H9 (cell line): ENCODE data around the gene ARHGEF7. TPM values are rescaled to one million over a fixed set of nuclear protein-coding genes. Genes with fewer than 3 reads are reported as not detected.

Experiments used
- DNase-seq: peaks from one replicate; pipeline ENCODE4 v3.0.0-alpha.2; 2017
- H2AFZ ChIP-seq: one replicate; pipeline ENCODE4 v1.6.1; 2013; ENCODE audit warnings: mild to moderate bottlenecking, low read length, control low read depth, moderate library complexity
- H2AK5ac ChIP-seq: 2 replicates; pipeline ENCODE4 v1.6.1; 2013; ENCODE audit warnings: low read length, control low read depth, mixed read lengths; ENCODE audit not compliant: insufficient read length
- H2BK120ac ChIP-seq: one replicate; pipeline ENCODE4 v1.6.1; 2013; ENCODE audit warnings: low read depth, mild to moderate bottlenecking, low read length, control low read depth, inconsistent platforms; ENCODE audit not compliant: poor library complexity, severe bottlenecking
- H2BK12ac ChIP-seq: 2 replicates; pipeline ENCODE4 v1.6.1; 2013; ENCODE audit warnings: low read length, control low read depth, mixed read lengths, low read depth; ENCODE audit not compliant: insufficient read length
- H2BK15ac ChIP-seq: 2 replicates; pipeline ENCODE4 v1.6.1; 2013; ENCODE audit warnings: low read depth, low read length, control low read depth
- H2BK20ac ChIP-seq: one replicate; pipeline ENCODE4 v1.6.1; 2013; ENCODE audit warnings: low read depth, mild to moderate bottlenecking, low read length, control low read depth, inconsistent platforms; ENCODE audit not compliant: poor library complexity, severe bottlenecking
- H2BK5ac ChIP-seq: 2 replicates; pipeline ENCODE4 v1.6.1; 2013; ENCODE audit warnings: low read length, control low read depth, mixed read lengths; ENCODE audit not compliant: insufficient read length
- H3K14ac ChIP-seq: 2 replicates; pipeline ENCODE4 v1.6.1; 2013; ENCODE audit warnings: low read length, control low read depth; ENCODE audit not compliant: insufficient read depth
- H3K18ac ChIP-seq: 2 replicates; pipeline ENCODE4 v1.6.1; 2013; ENCODE audit warnings: low read depth, mild to moderate bottlenecking, mixed read lengths, low read length, control low read depth; ENCODE audit not compliant: insufficient read length
- H3K23ac ChIP-seq: 2 replicates; pipeline ENCODE4 v1.6.1; 2013; ENCODE audit warnings: low read length, control low read depth, mixed read lengths, low read depth; ENCODE audit not compliant: insufficient read length
- H3K23me2 ChIP-seq: 2 replicates; pipeline ENCODE4 v1.6.1; 2013; ENCODE audit warnings: low read depth, mild to moderate bottlenecking, mixed read lengths, low read length, control low read depth; ENCODE audit not compliant: insufficient read length, poor library complexity, severe bottlenecking
- H3K27ac ChIP-seq: 2 replicates; pipeline ENCODE4 v1.5.1; 2013; ENCODE audit warnings: low read length, control low read depth, mixed read lengths, low read depth; ENCODE audit not compliant: insufficient read length
- H3K27me3 ChIP-seq: 2 replicates; pipeline ENCODE4 v1.6.1; 2013; ENCODE audit warnings: low read length, control low read depth, inconsistent platforms; ENCODE audit not compliant: insufficient read depth
- H3K4ac ChIP-seq: 2 replicates; pipeline ENCODE4 v1.6.1; 2013; ENCODE audit warnings: low read depth, mild to moderate bottlenecking, control low read depth, inconsistent platforms, low read length, moderate library complexity
- H3K4me1 ChIP-seq: 2 replicates; pipeline ENCODE4 v1.6.1; 2013; ENCODE audit warnings: low read length, control low read depth, inconsistent platforms; ENCODE audit not compliant: insufficient read depth
- H3K4me2 ChIP-seq: 2 replicates; pipeline ENCODE4 v1.6.1; 2013; ENCODE audit warnings: low read length, control low read depth, mixed read lengths; ENCODE audit not compliant: insufficient read length, insufficient read depth
- H3K56ac ChIP-seq: 2 replicates; pipeline ENCODE4 v1.6.1; 2013; ENCODE audit warnings: low read depth, mild to moderate bottlenecking, mixed read lengths, low read length, control low read depth; ENCODE audit not compliant: insufficient read length
- H3K79me1 ChIP-seq: 2 replicates; pipeline ENCODE4 v1.6.1; 2013; ENCODE audit warnings: low read depth, mild to moderate bottlenecking, moderate library complexity, low read length, control low read depth, inconsistent platforms; ENCODE audit not compliant: insufficient read depth, poor library complexity, severe bottlenecking
- H3K79me2 ChIP-seq: 2 replicates; pipeline ENCODE4 v1.6.1; 2013; ENCODE audit warnings: low read length, control low read depth, inconsistent platforms; ENCODE audit not compliant: insufficient read depth
- H3K9ac ChIP-seq: 2 replicates; pipeline ENCODE4 v1.6.1; 2013; ENCODE audit warnings: low read length, control low read depth, mixed read lengths; ENCODE audit not compliant: insufficient read length; ENCODE audit errors: extremely low read depth
- H3K9me3 ChIP-seq: one replicate; pipeline ENCODE4 v1.6.1; 2013; ENCODE audit warnings: low read depth, low read length, inconsistent platforms; ENCODE audit not compliant: control insufficient read depth
- H3T11ph ChIP-seq: one replicate; pipeline ENCODE4 v1.6.1; 2013; ENCODE audit warnings: mild to moderate bottlenecking, low read length, control low read depth, inconsistent platforms
- H4K20me1 ChIP-seq: one replicate; pipeline ENCODE4 v1.6.1; 2013; ENCODE audit not compliant: control insufficient read depth, insufficient read length, insufficient read depth
- H4K5ac ChIP-seq: 2 replicates; pipeline ENCODE4 v1.6.1; 2013; ENCODE audit warnings: low read depth, mild to moderate bottlenecking, mixed read lengths, low read length, control low read depth; ENCODE audit not compliant: insufficient read length
- H4K8ac ChIP-seq: replicated peaks from 2 replicates; pipeline ENCODE4 v1.6.1; 2013; ENCODE audit warnings: low read length, control low read depth, mixed read lengths, low read depth; ENCODE audit not compliant: insufficient read length
- H4K91ac ChIP-seq: 2 replicates; pipeline ENCODE4 v1.6.1; 2013; ENCODE audit warnings: low read depth, mild to moderate bottlenecking, moderate library complexity, mixed read lengths, low read length, control low read depth; ENCODE audit not compliant: insufficient read length
- H3K27ac Mint-ChIP-seq, 3 experiments: 2 replicates in 2 of 3; 3 replicates in 1 of 3; pipeline ENCODE4 v1.8.0; 2020 to 2021; ENCODE audit warnings: mixed read lengths in 3 of 3, mild to moderate bottlenecking in 1 of 3, moderate library complexity in 1 of 3
- H3K27me3 Mint-ChIP-seq: 2 replicates; pipeline ENCODE4 v1.8.0; 2021; ENCODE audit warnings: low read depth, mild to moderate bottlenecking, moderate library complexity, mixed read lengths
- H3K36me3 Mint-ChIP-seq, 3 experiments: 2 replicates in 2 of 3; 3 replicates in 1 of 3; pipeline ENCODE4 v1.8.0; 2020 to 2021; ENCODE audit warnings: low read depth in 3 of 3, mixed read lengths in 3 of 3; ENCODE audit not compliant: insufficient read depth in 1 of 3
- H3K4me1 Mint-ChIP-seq, 2 experiments: 2 replicates each; pipeline ENCODE4 v1.8.0; 2020; ENCODE audit warnings: mixed read lengths in 2 of 2
- H3K4me3 Mint-ChIP-seq, 2 experiments: 2 replicates in 1 of 2; 3 replicates in 1 of 2; pipeline ENCODE4 v1.8.0; 2020 to 2021; ENCODE audit warnings: mild to moderate bottlenecking in 2 of 2, mixed read lengths in 2 of 2, moderate library complexity in 1 of 2
- H3K9me3 Mint-ChIP-seq, 2 experiments: 2 replicates in 1 of 2; 3 replicates in 1 of 2; pipeline ENCODE4 v1.8.0; 2020; ENCODE audit warnings: mild to moderate bottlenecking in 2 of 2, mixed read lengths in 2 of 2, moderate library complexity in 1 of 2
- CTCF ChIP-seq: fragments of 200-600 bp; sonication (generic); conservative IDR thresholded peaks from 3 replicates; pipeline ENCODE4 v1.8.0; 2021; ENCODE audit warnings: antibody characterized with exemption, mild to moderate bottlenecking
- WGBS: extraction: QIAGEN DNeasy Blood & Tissue Kit; methylation state at CpG from one replicate; pipeline ENCODE4 v1.1.7; 2013; ENCODE audit warnings: missing lambda C conversion rate, low lambda C conversion rate, mixed read lengths; ENCODE audit not compliant: insufficient read length; ENCODE audit errors: extremely low coverage; 5-methylcytosine and 5-hydroxymethylcytosine counted together
- total RNA-seq: library from RNA; stranded (reverse); gene quantifications from 2 replicates; pipeline ENCODE4 v1.2.1, GENCODE V29; 2021

ARHGEF7 gene
- total RNA-seq, 1 experiment from 2014 or later = 51.9 TPM

GRCh38 chr13:111068009-111068350, 47.1 kb upstream of the ARHGEF7 start:
- peak overlapping the region; percentile 67 to 78; a peak in 4 of 5 replicates for H3K4me3 Mint-ChIP-seq
- no CpG with 5 or more reads among the region's 2 CpGs for WGBS
- H3K36me3 Mint-ChIP-seq = peaks cover 9 to 21% (median 16%) of the 10 kb centered on the region in 3 experiments
- no peak overlapping the region for H3K27ac Mint-ChIP-seq
- peaks cover 39% of the 10 kb centered on the region for H3K27me3 Mint-ChIP-seq
- Histone ChIP-seq H2AK5ac (no peak overlapping the region), H2AFZ (no peak overlapping the region), H3K9me3 (no peaks in the 10 kb centered on the region), H2BK120ac (no peak overlapping the region), H3K79me1 (no peaks in the 10 kb centered on the region), H3K27me3 (no peaks in the 10 kb centered on the region), H3K27ac (no peak overlapping the region), H3K23ac (no peak overlapping the region), H4K5ac (no peak overlapping the region), H4K20me1 (no peaks in the 10 kb centered on the region), H3K18ac (no peak overlapping the region), H4K8ac (no peak overlapping the region), H2BK15ac (no peak overlapping the region), H2BK20ac (no peak overlapping the region), H3K14ac (no peak overlapping the region), H3K4me1 (peaks cover 5% of the 10 kb centered on the region; the same call in 1 of the 2 replicates), H2BK5ac (no peak overlapping the region), H3K4ac (no peak overlapping the region), H3K56ac (no peak overlapping the region), H3T11ph (no peak overlapping the region), H3K4me2 (peak overlapping the region; percentile 90), H3K23me2 (peaks cover 11% of the 10 kb centered on the region), H3K9ac (no peak overlapping the region), H2BK12ac (no peak overlapping the region), H3K79me2 (no peaks in the 10 kb centered on the region), H4K91ac (no peak overlapping the region)
- no peak for DNase-seq
- peaks cover 21 to 25% of the 10 kb centered on the region in 2 experiments for H3K9me3 Mint-ChIP-seq
- peaks cover 35 to 40% of the 10 kb centered on the region in 2 experiments for H3K4me1 Mint-ChIP-seq
- peak; percentile 25; the same call in 2 of the 3 replicates for TF ChIP-seq CTCF
